Measurements from ENCODE around the gene IL1B.
"Not testable (repeated sequence)": the region's sequence is repeated elsewhere in the genome, so short reads cannot be mapped to it uniquely, and the experiment has no call there.

The IL1B gene

GRCh38 chr2:112836695-112837117, at the start of gene IL1B:
TSS of gene IL1B (minus strand) at chr2:112836779. CDS start at chr2:112836229, 550 bp downstream.
- DNase-seq: no peak

GRCh38 chr2:112886291-112886690, 49.7 kb upstream of the IL1B start:
- DNase-seq: no peak

DNA sequence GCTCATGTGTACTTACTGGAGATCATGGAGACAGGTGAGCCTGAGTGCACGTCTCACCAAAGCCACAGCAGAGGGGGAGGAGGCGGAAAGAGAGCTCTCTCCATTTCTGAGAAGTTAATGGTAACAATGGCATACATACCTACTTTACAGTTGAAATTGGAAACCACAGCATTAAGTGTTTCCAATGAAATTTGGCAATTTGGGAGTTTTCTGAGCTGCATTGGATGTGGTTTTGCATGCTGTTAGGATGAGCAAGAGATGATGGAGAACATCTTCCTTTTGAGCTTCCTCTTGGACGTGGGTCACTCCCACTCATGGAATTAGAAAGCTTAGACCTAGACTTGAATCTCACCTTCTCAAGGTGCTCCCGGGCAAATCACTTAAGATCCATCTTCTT, 48.9 kb upstream of the IL1B start:
- DNase-seq: no peak

GRCh38 chr2:112884869-112885505, 48.4 kb upstream of the IL1B start:
- no peak for DNase-seq

- no peak for DNase-seq
These were observed 47.1 kb upstream of the IL1B start for GRCh38 chr2:112883669-112884068.

GRCh38 chr2:112881217-112881985, 44.8 kb upstream of the IL1B start:
- no peak for DNase-seq

- DNase-seq: no peak
These were observed 44.1 kb upstream of the IL1B start for GRCh38 chr2:112880696-112881095.

GRCh38 chr2:112880091-112880531, 43.5 kb upstream of the IL1B start:
- no peak for DNase-seq

- DNase-seq: no peak
These were observed 43.0 kb upstream of the IL1B start for GRCh38 chr2:112879491-112880041.

- no peak for DNase-seq
These were observed 40.8 kb upstream of the IL1B start for GRCh38 chr2:112877423-112877822.

DNA sequence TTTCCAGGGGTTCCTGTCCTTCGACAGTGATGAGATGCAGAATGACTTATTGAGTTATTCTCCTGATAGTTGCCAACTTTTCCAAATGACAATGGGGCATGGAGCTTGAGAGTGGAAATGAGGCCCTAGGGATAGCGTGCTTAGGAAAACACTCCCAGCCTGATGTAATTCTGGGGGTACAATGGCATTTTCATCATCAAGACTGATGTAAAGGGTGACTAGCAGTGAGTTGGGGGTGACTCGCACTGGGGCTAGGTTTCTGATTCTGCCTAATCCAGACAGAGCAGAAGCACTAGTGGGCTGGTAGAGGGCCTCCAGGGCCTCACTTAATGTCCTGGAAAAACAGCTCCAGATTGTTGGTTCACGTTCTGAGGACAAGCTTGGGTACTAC, 40.4 kb upstream of the IL1B start:
- DNase-seq: no peak

DNA sequence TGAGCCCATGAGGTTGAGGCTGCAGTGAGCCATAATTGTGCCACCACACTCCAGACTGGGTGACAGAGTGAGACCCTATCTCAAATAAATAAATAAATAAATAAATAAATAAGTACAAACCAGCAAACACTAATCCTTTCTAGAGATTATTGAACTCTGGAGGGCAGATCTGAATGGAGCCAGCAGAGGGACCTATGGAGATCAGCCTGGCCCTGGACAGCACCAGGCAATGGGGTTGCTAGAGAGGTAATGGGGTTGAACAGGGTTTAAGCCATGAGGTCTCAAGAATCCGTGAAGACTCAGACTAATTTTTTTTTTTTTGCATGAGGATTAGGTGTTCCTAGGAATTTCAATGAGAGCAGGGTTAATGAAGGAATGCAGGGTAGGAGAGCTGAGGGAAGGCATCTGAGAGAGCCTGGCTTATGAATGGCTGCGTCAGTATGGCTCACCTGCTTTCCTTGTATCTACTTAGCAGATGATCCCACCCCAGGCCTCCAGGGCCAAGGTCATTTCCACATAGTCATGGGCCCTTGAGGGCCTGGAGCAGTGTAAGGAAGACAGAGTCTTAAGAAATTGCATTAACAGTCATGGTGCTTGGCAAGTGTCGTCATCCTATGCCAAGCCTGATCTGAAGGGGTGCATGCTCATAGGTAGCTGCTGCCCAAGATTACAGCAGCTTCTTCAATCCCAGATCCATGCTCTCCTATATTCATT, 39.8 kb upstream of the IL1B start:
- DNase-seq: no peak

- DNase-seq: no peak
These were observed 34.6 kb upstream of the IL1B start for GRCh38 chr2:112870841-112871835.

DNA sequence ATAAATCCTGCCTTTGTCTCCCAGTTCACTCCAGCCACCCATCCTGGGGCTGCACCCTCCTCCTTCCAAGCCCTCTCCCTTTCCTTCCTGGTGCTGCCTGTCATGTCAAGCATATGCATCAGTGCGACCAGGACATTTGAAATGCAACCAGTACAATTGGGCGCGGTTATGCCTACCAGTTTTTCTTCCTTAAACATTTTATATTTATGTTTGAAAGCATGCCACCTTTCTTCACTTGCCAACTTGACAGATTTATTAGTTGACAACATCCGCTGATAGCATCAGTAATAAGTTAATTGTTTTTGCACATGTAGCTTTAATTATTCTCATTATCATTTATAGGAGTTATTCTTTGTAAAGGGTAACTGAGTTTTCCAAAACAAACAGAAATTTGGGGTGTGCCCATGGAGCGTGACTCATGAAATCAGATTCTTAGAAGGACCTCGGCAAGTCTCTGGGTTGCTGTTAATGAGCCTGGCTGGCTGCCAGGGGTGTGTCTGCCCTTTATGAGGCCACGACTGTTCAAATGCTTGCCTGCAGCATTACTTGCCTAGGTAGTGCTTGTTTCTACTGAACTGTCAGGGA, 32.8 kb upstream of the IL1B start:
- peak in 1 of 2 experiments; percentile 29 for DNase-seq

- DNase-seq: no peak
These were observed 31.4 kb upstream of the IL1B start for GRCh38 chr2:112867701-112868631.

GRCh38 chr2:112866128-112866835, 29.7 kb upstream of the IL1B start:
- DNase-seq: no peak

GRCh38 chr2:112864072-112864471, 27.5 kb upstream of the IL1B start:
- no peak for DNase-seq

GRCh38 chr2:112859406-112860183, 23.0 kb upstream of the IL1B start:
- DNase-seq: not testable (repeated sequence)

GRCh38 chr2:112850588-112850987, 14.0 kb upstream of the IL1B start:
- no peak for DNase-seq
